SU-DHL-6 (cell line): Measurements from ENCODE around the gene GARS1.

ENCODE experiments used
- H2AFZ ChIP-seq: fragments of 200-600 bp; sonication (generic); 2 replicates; pipeline ENCODE4 v1.6.1; 2014; ENCODE audit warnings: low read depth, mild to moderate bottlenecking, moderate library complexity, mixed read lengths, antibody characterized with exemption, low read length; ENCODE audit not compliant: severe bottlenecking
- H3F3A ChIP-seq: fragments of 200-600 bp; shearing (Covaris generic); 2 replicates; pipeline ENCODE4 v1.6.0; 2016; ENCODE audit warnings: antibody characterized with exemption, mild to moderate bottlenecking; ENCODE audit not compliant: insufficient read depth
- H3K27ac ChIP-seq: fragments of 200-600 bp; sonication (generic); 2 replicates; pipeline ENCODE4 v1.5.1; 2016; ENCODE audit warnings: low read depth, mild to moderate bottlenecking, low read length, moderate library complexity, mixed read lengths
- H3K27me3 ChIP-seq: fragments of 200-600 bp; sonication (generic), shearing (Covaris generic); 2 replicates; pipeline ENCODE4 v1.6.0; 2014; ENCODE audit warnings: mild to moderate bottlenecking, low read length
- H3K36me3 ChIP-seq: fragments of 200-600 bp; sonication (generic); 2 replicates; pipeline ENCODE4 v1.6.1; 2014; ENCODE audit warnings: mild to moderate bottlenecking, low read length, mixed read lengths
- H3K4me2 ChIP-seq: fragments of 300-600, 200-600 bp; shearing (Covaris generic), sonication (generic); 2 replicates; pipeline ENCODE4 v1.6.0; 2014; ENCODE audit warnings: low read length, low read depth, mild to moderate bottlenecking; ENCODE audit not compliant: poor library complexity, severe bottlenecking
- H3K4me3 ChIP-seq: fragments of 200-600 bp; sonication (generic); 2 replicates; pipeline ENCODE4 v1.5.1; 2014; ENCODE audit warnings: antibody characterized with exemption, low read length, mild to moderate bottlenecking, mixed read lengths; ENCODE audit not compliant: insufficient read depth, poor library complexity, severe bottlenecking
- H3K79me2 ChIP-seq: fragments of 200-600 bp; sonication (generic); 2 replicates; pipeline ENCODE4 v1.6.1; 2014; ENCODE audit warnings: mild to moderate bottlenecking, low read length, moderate library complexity; ENCODE audit not compliant: insufficient read depth
- H3K9ac ChIP-seq: fragments of 200-600 bp; sonication (generic); 2 replicates; pipeline ENCODE4 v1.7.0; 2014; ENCODE audit warnings: mild to moderate bottlenecking, low read length
- H3K9me2 ChIP-seq: fragments of 200-600 bp; sonication (generic); replicated peaks from 2 replicates; pipeline ENCODE4 v1.6.1; 2014; ENCODE audit warnings: low read length; ENCODE audit not compliant: insufficient read depth
- H3K9me3 ChIP-seq: fragments of 200-600 bp; sonication (generic); 2 replicates; pipeline ENCODE4 v1.6.1; 2014; ENCODE audit warnings: low read length, mixed read lengths; ENCODE audit not compliant: insufficient read depth
- H4K20me1 ChIP-seq: fragments of 200-600 bp; sonication (generic); 2 replicates; pipeline ENCODE4 v1.6.1; 2014; ENCODE audit warnings: low read depth, mild to moderate bottlenecking, antibody characterized with exemption, low read length, moderate library complexity, mixed read lengths
- EZH2phosphoT487 ChIP-seq: fragments of 200-600 bp; sonication (generic), shearing (Covaris generic); conservative IDR thresholded peaks from 2 replicates; pipeline ENCODE4 v1.6.1; 2018; ENCODE audit warnings: mild to moderate bottlenecking, antibody characterized with exemption, low read length, moderate library complexity, mixed read lengths
- TF ChIP-seq, protein P1 (sequence below): fragments of 200-600 bp; sonication (generic); IDR thresholded peaks from one replicate; pipeline ENCODE4 v1.5.1; 2017; ENCODE audit warnings: antibody characterized with exemption, mild to moderate bottlenecking, low read length, moderate library complexity; ENCODE audit not compliant: insufficient read depth, poor library complexity, severe bottlenecking

The GARS1 gene, protein sequence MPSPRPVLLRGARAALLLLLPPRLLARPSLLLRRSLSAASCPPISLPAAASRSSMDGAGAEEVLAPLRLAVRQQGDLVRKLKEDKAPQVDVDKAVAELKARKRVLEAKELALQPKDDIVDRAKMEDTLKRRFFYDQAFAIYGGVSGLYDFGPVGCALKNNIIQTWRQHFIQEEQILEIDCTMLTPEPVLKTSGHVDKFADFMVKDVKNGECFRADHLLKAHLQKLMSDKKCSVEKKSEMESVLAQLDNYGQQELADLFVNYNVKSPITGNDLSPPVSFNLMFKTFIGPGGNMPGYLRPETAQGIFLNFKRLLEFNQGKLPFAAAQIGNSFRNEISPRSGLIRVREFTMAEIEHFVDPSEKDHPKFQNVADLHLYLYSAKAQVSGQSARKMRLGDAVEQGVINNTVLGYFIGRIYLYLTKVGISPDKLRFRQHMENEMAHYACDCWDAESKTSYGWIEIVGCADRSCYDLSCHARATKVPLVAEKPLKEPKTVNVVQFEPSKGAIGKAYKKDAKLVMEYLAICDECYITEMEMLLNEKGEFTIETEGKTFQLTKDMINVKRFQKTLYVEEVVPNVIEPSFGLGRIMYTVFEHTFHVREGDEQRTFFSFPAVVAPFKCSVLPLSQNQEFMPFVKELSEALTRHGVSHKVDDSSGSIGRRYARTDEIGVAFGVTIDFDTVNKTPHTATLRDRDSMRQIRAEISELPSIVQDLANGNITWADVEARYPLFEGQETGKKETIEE

DNA sequence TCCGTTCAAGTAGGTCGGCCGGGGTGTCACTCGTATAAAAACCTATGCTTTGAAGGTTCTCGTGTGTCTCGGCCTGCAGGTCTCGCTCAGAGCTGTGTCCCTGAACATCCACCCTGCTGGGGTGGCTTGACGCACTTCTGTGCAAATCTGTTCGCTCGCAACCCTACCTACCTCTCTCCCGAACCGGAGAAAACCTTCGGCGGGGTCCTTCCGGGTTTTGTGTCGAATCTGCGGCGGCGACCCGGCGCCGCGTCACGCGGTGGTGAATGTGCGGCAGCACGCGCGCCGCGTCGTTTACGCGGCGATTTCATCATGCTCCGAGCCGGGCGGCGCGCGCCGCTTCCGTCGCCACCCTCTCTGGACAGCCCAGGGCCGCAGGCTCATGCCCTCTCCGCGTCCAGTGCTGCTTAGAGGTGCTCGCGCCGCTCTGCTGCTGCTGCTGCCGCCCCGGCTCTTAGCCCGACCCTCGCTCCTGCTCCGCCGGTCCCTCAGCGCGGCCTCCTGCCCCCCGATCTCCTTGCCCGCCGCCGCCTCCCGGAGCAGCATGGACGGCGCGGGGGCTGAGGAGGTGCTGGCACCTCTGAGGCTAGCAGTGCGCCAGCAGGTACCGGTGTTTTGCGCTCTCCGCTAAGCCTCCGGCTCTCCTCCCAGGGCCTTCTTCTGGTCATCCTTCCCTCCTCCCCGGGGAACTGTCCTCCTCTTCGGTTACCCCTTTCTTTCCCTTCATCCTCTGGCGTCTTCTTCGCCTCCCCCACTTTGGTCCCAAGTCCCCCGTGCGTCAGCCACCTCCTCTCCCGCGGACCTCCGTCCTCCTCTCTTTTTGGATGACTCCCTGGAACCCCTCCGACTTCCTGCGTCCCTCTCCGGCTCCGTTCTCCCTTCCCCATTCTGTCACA is at the start of gene GARS1:
GARS1 (plus strand) TSS at position 339 of the 896 bp plus-strand sequence; CDS start at position 383, 44 bp downstream.
- H2AFZ ChIP-seq: peak within 1 kb of the TSS; percentile 84
- H3K4me3 ChIP-seq: peak within 1 kb of the TSS; percentile 90
- peaks cover 56% of the 10 kb centered on the region for H3K79me2 ChIP-seq
- H3K9me2 ChIP-seq: no peaks in the 10 kb centered on the region
- H3K9me3 ChIP-seq: no peaks in the 10 kb centered on the region
- peaks cover 28% of the 10 kb centered on the region for H4K20me1 ChIP-seq
- peaks cover 31% of the 10 kb centered on the region for H3K36me3 ChIP-seq
- TF ChIP-seq, protein P1, sequence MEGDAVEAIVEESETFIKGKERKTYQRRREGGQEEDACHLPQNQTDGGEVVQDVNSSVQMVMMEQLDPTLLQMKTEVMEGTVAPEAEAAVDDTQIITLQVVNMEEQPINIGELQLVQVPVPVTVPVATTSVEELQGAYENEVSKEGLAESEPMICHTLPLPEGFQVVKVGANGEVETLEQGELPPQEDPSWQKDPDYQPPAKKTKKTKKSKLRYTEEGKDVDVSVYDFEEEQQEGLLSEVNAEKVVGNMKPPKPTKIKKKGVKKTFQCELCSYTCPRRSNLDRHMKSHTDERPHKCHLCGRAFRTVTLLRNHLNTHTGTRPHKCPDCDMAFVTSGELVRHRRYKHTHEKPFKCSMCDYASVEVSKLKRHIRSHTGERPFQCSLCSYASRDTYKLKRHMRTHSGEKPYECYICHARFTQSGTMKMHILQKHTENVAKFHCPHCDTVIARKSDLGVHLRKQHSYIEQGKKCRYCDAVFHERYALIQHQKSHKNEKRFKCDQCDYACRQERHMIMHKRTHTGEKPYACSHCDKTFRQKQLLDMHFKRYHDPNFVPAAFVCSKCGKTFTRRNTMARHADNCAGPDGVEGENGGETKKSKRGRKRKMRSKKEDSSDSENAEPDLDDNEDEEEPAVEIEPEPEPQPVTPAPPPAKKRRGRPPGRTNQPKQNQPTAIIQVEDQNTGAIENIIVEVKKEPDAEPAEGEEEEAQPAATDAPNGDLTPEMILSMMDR: no peak
- TF ChIP-seq EZH2phosphoT487: no peak
- peak within 1 kb of the TSS; percentile 91 for H3K4me2 ChIP-seq
- H3K27me3 ChIP-seq: no peaks in the 10 kb centered on the region
- peaks cover 17% of the 10 kb centered on the region for H3F3A ChIP-seq
- peak within 1 kb of the TSS; percentile 89 for H3K27ac ChIP-seq
- H3K9ac ChIP-seq: peak within 1 kb of the TSS; percentile 90

DNA sequence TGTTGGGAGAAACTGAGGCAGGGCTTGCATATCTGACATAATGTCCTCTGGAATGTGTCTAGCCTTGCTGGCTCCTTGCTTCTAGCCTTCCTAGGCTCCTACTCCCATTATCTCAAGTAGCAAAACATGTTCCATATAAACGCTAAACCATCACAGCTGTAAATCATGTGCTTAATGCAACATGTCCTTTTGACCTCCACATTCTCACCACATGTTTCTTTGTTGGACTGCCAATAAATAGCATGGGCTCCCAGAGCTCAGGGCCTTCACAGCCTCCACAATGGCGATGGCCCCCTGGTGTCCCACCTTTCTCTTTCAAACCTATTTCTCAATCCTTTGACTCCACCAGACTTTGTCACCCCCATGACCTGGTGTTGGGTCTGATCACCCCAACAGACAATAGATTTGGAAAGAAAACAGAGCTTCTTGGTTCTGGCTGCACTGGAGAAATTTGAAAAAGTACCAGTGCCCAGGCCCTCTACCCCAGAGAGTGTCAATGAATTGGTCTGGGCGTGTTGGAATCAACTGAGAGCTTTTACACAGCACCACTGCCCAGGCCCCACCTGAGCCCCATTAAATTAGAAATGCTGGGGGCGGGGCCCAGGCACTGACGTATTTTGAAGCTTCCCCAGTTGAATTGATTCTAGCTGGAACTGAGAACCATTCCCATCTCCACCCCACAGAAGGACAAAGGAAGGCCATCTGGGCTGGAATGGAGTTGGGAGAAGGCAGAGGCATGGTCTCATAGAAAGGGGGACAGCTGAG is 48.7 kb upstream of the GARS1 start:
- H3K36me3 ChIP-seq: no peaks in the 10 kb centered on the region
- TF ChIP-seq EZH2phosphoT487: no peak
- TF ChIP-seq, protein P1: no peak
- no peak overlapping the region for H3K27ac ChIP-seq
- H3K4me3 ChIP-seq: no peak overlapping the region
- no peak overlapping the region for H2AFZ ChIP-seq
- no peak overlapping the region for H3K4me2 ChIP-seq
- no peaks in the 10 kb centered on the region for H3K9me2 ChIP-seq
- no peaks in the 10 kb centered on the region for H3F3A ChIP-seq
- no peaks in the 10 kb centered on the region for H3K79me2 ChIP-seq
- H3K9ac ChIP-seq: no peak overlapping the region
- no peaks in the 10 kb centered on the region for H3K27me3 ChIP-seq
- H3K9me3 ChIP-seq: no peaks in the 10 kb centered on the region
- H4K20me1 ChIP-seq: no peaks in the 10 kb centered on the region

DNA sequence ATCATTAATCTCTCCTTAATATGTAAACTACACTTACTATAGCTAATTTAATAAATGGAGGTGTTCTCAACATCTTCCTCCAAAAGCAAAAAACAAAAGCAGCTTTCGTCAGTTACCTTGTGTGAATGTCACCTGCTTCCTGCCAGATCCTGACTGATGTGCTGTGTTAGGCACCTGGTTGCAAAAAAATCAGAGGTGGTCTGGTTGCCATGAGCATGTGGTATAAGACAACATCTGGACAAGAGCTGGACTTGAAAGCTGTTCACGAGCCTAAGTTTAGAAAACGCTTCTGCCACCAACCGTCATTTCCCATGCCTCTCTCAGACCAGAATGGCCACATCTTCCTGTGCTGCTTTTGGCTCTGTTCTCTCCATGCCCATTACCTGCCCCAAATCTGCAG is 48.1 kb upstream of the GARS1 start:
- H3F3A ChIP-seq: no peaks in the 10 kb centered on the region

More for the DNA sequence above, 48.1 kb upstream of the GARS1 start:
- Histone ChIP-seq H3K27ac (no peak overlapping the region), H4K20me1 (no peaks in the 10 kb centered on the region), H2AFZ (no peak overlapping the region), H3K4me2 (no peak overlapping the region), H3K27me3 (no peaks in the 10 kb centered on the region), H3K36me3 (no peaks in the 10 kb centered on the region), H3K9me3 (no peaks in the 10 kb centered on the region), H3K9ac (no peak overlapping the region), H3K9me2 (no peaks in the 10 kb centered on the region), H3K79me2 (no peaks in the 10 kb centered on the region), H3K4me3 (no peak overlapping the region)
- no peak for TF ChIP-seq EZH2phosphoT487
- TF ChIP-seq, protein P1: no peak
